SK-N-MC (cell line): Measurements from ENCODE around the gene ZDHHC1.

Experiments used
- EZH2 ChIP-seq: fragments of 200-600 bp; sonication (generic); IDR thresholded peaks from one replicate; pipeline ENCODE4 v1.6.1; 2017; ENCODE audit warnings: antibody characterized with exemption
- FOXP2 ChIP-seq: optimal IDR thresholded peaks from 2 replicates; pipeline ENCODE3; 2011; ENCODE audit warnings: mild to moderate bottlenecking, moderate library complexity; ENCODE audit not compliant: insufficient read depth; ENCODE audit errors: extremely low read length, control extremely low read depth
- POLR2AphosphoS5 ChIP-seq: IDR thresholded peaks from 2 replicates; pipeline ENCODE4 v1.6.1; 2012; ENCODE audit warnings: mild to moderate bottlenecking, low read depth, low read length, borderline replicate concordance

GRCh38 chr16:67388591-67388990 is 27.7 kb downstream of the ZDHHC1 start:
- TF ChIP-seq EZH2 (no peak), POLR2AphosphoS5 (no peak), FOXP2 (no peak)
